Activated T-cell treated with anti-CD3 and anti-CD28 coated beads for 1 hour (primary cell): Measurements from ENCODE around the gene POU2AF1.

Source experiments
- DNase-seq: peaks from one replicate; pipeline ENCODE4 v3.0.0-alpha.2; 2020; ENCODE audit warnings: low read depth

The POU2AF1 gene

GRCh38 chr11:111310723-111311122 is 68.4 kb downstream of the POU2AF1 start:
- DNase-seq: no peak

DNA sequence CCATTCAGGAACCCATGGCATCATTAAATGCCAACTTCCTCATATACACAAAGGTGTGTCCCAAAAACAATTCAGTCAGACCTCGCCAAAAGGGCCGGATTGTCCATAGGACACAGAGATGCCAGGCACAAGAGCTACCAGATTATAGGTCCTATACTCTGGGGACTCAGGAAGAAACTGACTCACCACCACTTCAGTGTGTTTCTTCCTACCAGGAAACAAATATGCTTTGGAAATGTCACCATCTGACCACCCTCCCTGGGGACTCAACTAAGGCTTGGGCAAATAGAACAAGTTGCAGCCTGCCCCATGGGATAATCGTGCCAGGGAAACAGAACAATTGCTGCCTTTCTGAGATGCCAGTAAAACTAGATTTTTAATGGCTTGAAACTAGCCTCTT is 69.0 kb downstream of the POU2AF1 start:
- DNase-seq: no peak

DNA sequence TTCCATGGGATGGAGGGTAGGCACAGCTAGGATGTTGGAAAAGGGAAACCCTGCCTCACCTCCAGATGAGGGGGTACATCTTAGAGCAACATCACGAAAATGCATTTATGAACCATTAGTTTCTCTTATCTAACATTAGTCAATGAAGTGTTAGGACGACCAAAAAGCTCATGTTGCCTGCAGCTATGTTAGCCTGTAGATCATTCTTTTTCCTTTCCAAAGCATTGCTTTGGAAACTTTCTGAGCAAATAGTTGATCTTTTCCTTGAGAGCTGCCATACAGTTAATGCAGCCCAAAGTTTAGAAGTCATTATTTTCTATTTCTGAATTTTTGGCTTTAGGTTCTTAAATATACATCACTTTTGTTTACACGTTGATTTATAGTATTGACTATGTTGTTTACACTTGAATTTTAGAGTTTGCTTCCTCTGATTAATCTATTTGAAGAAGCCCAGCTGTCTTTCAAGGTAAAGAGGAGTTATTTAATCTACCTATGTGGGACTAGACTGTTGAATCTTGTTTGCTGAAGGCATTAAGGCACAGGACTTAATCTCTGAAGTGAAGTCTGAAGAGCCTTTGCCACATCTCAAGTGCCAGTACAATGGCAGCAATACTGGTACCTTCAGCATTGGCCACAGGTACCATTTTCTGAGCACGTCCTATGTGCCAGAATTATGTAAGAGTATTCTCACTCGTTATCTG is 69.7 kb downstream of the POU2AF1 start:
- DNase-seq: no peak

DNA sequence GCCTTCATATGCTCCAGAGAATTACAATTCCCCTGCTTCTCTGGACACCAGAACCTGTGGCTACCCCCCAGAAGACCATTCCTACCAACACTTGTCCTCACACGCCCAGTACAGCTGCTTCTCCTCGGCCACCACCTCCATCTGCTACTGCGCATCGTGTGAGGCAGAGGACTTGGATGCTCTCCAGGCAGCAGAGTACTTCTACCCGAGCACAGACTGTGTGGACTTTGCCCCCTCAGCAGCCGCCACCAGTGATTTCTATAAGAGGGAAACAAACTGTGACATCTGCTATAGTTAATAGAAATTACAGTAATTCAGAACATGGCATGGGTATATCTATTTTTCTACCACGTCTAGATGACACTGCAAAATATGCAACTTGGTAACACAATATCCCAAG is 70.9 kb downstream of the POU2AF1 start:
- no peak for DNase-seq

DNA sequence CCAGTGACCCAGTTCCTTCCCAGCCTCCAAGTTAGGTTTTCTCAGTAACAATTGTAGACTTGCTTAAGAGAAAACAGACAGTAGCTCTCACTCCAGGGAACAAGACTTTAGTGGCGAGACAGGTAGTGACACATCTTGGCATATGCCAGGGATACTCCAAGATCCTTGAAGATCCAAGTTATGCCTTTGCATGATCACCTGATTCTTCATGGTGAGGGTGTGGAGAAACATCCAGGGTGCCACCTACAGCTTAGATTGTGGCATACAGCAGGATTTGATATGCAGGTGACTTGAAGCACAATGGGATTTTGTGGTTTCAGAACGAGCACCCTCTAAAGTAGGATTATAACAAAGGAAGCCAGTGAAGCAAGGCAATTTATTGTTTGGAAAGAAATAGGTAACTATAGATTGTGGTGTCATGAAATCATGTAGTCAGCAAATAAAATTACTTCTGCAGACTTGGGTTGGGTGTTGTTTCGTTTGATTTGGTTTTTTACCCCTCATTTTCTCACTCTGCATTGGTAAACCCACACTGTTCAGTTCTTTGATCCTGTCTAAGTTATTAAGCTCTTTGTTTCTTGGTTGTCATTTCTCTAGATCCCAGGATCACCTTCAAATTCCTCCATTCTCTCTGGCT is 71.5 kb downstream of the POU2AF1 start:
- no peak for DNase-seq

GRCh38 chr11:111306321-111306720 is 72.8 kb downstream of the POU2AF1 start:
- DNase-seq: no peak

DNA sequence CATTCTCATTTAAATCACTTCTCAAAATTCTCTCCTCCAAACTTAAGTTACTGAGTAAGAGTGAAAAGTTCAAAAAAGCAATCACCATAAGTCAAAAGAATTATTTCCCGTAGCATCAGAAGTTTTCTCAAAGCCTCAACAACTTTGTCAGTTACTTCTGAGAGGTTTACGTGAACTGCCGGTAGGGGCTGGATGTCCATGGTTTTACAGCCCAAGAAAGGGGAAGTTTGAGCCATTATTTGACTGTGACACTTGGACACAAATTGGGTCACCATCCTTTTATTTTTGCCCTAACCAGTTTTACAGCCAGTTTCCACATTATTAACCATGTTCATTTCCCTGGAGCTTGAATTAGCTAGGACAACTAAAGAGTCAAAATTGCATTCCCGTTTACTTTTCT is 73.2 kb downstream of the POU2AF1 start:
- no peak for DNase-seq

- DNase-seq: no peak
These were observed 73.8 kb downstream of the POU2AF1 start for GRCh38 chr11:111305162-111305802.

DNA sequence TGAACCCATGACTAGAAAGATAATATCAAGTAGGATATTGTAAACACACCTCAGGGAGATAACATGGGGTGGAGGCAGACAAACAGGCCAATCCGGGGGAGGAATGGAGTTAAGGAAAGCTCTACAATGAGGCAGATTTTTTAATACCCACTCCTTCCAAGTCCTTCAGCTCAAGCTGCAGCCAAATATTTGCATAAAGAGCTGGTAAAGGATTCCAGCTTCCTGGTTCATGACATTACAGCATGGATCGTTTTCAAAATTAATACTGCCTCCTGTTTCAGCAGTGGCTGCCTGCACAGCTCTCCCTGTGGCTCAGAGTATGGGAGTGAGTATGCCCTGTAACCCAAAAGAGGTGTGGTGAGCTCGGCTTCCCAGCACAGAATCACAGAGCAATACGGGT is 75.6 kb downstream of the POU2AF1 start:
- DNase-seq: no peak

DNA sequence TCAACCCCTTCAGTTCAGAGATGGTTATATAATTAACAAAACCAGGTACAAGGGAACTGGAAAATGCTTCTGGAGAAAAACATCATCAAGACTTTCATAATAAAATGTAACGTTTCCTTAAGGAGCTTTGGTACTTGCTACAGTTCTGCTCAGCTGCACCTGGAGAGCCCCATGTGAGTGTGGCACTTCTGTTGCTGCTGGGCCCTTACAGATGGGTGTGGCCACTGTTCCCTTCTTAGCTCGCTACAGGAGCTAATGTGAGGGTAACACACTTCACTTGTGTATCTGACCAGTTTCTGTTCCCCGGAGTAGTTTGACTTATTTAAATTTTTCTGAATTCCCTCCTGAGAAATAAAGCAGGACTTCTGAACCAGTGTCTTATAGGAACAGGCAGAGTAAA is 76.8 kb downstream of the POU2AF1 start:
- DNase-seq: no peak
